ENCODE results near the gene CXCR6. TPM values are rescaled to one million over a fixed set of nuclear protein-coding genes. Genes with fewer than 3 reads are reported as not detected.

Gene CXCR6
- total RNA-seq, 1 donor from 2014 or later = not detected

- no peak for DNase-seq (ENCODE audit: low read depth, low spot score)
These were observed 24.9 kb downstream of the CXCR6 start for GRCh38 chr3:45968149-45968548.

DNA sequence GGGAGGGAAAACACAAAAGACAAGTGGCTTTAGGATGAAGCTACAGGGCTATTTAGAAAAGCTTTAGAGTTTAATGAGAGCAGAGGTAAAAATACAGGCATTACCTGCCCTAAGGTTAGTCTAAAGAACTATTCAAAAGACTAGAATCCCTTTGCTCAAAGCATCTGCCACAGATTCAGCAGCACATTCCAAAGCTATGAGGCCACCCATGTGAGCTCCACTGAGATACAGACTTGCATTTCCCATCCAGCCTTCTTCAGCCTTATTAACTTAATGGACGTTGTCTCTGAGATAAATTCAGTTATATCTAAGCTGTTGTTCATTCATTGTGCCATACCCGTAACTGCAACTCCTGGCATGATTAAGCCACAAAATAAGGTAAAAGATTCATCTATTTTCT is 25.4 kb downstream of the CXCR6 start:
- no peak for DNase-seq (ENCODE audit: low read depth, low spot score)

DNA sequence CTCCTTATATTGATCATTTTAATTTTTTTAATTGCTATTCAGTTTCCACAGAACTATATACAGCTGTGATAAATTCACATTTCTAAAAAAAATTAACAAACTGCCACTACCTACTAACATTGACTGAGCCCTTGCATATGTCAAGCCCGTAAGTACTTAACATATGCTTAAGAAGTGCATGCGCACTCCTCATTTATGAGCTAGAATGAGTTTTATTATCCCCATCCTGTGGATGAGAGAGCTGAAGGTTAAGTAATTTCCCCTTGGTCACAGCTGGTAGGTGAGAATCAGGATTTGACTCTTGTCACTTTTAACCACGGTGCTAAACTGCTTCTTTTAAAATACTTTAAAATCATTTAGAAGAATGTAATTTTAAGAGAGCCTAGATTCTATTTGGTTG is 25.9 kb downstream of the CXCR6 start:
- DNase-seq (ENCODE audit: low read depth, low spot score) = no peak

- no peak for DNase-seq (ENCODE audit: low read depth, low spot score)
These were observed 26.7 kb downstream of the CXCR6 start for GRCh38 chr3:45969953-45970352.

DNA sequence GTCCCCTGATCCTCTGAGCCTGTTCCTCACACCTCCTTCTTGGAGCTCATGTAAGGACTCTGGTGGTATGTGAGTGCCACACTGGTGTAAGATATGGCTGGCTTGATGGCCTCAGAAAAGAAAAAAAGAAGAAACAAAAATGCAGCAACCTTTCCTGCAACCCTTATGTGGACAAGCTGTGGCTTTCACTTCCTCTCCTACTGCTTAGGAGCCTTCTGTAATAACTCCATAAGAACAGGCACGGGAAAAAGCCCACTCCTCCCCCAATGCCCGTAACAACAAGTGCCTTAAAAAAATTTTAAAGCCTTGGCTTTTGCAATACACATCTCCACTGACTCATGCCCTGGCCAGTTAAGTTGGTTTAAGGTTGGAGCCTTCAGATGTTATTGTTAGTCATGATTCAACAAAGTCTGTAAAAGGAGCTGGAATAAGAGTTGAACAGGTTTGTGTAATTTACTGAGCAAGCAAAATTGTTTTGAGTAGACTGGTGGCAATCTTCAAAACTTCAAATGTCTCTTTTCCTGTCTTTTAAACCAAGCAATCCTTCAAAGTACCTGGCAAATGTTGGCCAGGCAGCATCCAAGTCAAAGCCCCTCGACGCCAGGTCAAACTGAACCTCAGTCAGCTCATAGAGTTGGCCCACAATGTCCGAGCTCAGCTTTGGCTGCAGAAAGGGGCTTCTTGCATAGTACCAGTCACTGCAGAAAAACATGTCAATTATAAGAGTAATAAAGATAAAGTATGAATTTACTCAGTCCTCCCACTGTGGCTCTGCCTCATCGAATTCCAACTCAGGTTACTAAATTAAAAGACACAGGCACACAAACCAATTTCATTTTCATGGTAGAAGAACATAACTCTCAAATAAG is 29.5 kb downstream of the CXCR6 start:
- DNase-seq (ENCODE audit: low read depth, low spot score) = no peak

- no peak for DNase-seq (ENCODE audit: low read depth, low spot score)
These were observed 31.4 kb downstream of the CXCR6 start for GRCh38 chr3:45974686-45975085.

- DNase-seq (ENCODE audit: low read depth, low spot score) = no peak
These were observed 32.4 kb downstream of the CXCR6 start for GRCh38 chr3:45975686-45976085.

DNA sequence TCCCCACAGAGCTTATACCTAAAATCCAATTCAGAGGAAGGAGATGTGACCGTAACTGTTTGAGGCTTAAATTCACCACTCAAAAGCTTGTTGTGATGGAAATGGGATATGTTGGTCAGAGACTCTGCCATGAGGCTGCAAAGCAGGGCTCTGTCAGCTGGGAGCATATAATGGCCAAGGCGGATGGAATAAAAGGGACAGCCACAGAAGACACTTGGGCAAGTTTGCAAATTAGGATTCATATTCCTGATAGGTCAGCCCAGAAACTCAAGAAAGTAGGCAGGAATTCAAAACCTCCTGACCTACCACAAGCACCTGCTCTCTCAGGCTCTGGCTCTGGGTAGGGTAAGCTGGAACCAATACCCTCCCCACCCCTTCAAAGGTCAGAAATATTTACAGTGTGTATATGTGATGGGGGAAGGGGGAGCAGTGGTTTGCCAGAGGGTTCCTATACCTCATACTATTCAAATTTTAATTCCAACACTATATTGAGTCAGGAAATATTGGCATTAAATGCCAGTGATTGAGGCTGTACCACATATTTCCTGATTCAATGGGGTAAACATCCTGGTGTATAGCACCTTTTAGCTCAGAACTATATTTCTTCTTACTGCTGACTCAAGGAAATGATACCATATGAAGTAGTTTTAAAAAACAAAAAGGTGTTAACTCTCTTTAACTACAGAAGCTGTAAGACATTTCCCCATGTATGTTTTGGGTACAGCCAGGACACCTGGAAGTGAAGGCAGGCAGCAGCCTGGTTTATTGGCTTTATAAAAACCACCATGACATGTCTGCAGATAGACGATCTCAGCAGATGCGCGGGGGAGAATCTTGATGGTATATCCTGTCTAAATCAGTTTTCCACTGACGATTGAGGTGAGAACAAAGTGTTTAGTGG is 33.2 kb downstream of the CXCR6 start:
- no peak for DNase-seq (ENCODE audit: low read depth, low spot score)

DNA sequence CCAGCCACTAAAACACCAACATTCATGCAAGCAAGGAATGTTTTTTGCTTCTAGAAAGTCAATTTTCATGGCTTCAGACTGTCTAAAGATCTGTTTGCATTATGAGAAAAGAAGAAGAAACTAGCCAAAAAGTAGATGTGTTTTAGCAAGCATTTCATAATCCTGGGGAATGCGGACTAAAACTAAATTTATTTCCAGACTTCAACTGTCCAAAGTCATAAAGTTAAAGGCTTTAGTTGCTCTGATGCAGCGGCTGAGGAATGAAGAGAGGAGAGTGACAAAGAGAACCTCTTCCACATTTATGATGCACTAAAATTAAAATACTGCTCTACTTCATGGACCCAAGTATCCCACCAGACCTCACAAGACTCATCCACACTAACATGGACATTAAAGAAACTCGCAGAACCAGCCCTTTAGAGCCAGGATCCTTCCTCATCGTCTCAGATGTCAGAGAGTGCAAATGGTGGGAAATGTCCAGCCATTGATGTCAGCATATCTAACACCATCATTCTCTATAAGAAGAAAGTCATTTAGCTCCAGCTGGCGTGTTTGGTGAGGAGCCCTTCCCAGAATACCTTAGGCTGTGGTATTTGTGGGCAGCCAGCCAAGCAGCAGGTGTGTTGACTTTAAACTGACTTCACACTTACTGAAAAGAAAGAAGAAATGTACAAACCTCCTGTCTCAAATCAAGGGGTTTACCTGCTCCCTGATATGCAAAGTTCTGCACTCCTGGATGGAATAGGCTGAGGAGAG is 34.9 kb downstream of the CXCR6 start:
- DNase-seq (ENCODE audit: low read depth, low spot score) = no peak

- DNase-seq (ENCODE audit: low read depth, low spot score) = no peak
These were observed 36.1 kb downstream of the CXCR6 start for GRCh38 chr3:45979378-45979777.

- no peak for DNase-seq (ENCODE audit: low read depth, low spot score)
These were observed 37.1 kb downstream of the CXCR6 start for GRCh38 chr3:45980229-45980813.

DNA sequence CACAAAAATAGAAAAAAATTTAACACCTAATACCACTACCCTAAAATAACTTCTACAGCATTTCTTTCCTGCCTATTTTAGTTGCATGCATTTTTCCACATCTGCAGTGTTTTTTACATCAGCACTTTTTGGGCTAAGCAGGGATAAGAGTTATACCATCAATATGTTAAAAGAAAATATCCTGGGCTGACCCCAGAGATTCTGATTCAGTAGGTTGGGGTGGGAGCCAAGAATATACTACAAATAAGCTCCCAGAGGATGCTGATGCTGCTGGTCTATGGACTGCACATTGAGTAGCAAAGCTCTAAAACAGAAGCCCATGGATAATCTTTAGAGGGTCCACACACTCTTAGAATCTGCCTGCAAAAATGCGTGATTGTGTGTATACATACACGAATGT is 37.6 kb downstream of the CXCR6 start:
- DNase-seq (ENCODE audit: low read depth, low spot score) = no peak

GRCh38 chr3:45981346-45982074 is 38.2 kb downstream of the CXCR6 start:
- DNase-seq (ENCODE audit: low read depth, low spot score) = no peak

DNA sequence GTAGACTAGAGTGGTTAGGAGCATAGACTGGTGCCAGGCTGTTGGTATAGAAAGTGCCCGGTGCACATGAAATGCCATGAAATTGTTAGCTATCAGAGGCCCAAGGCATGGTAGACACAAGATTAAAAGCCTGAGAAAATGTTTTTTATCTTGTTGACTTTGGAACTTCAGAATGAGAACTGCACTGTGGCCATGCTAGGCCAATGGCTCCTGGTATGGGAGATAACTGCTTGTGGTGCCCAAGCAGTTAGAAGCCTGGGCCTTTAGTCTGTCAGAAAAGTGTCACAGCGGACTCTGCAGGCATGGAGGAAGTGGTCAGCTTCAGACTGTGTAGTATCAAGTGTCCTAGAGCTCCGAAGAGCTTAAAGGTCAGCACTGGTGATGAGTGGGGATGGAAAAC is 40.5 kb downstream of the CXCR6 start:
- DNase-seq (ENCODE audit: low read depth, low spot score) = no peak

GRCh38 chr3:45984331-45985312 is 41.4 kb downstream of the CXCR6 start:
- no peak for DNase-seq (ENCODE audit: low read depth, low spot score)

DNA sequence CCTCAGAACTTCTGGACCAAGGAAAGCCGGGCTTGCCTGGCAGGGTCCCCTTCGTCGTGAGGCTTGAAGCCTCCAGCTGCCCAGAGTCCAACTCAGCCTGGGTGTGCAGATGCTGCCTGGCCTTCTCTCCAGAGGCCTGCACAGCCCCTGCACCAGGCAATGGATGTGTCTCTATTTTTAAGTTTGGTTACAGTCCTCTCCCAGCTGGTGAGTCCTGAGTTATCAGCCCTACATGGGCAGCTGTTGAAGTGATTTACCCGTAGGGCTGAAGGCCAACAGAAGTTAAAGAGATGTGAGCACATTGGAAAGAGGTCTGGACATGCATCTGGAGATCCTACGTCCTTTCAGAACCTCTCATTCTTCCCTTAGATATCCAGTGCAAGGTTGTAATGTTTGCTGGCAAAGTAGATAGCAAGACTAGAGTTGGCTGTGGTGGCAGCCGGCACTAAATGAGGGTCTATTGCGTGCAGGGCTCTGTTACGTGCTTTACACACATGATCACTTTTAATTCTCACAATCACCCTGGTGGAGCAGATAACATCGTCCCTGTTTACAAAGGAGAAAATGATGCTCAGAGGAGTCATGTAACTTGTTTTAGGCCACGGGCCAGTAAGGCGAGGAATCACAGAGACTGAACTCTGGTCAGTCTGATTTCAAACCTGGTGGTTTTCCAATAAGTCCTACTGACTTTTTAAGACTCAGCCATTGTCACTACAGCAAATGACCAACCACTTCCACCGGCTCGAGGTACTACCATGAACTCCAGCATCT is 42.5 kb downstream of the CXCR6 start:
- DNase-seq (ENCODE audit: low read depth, low spot score) = no peak

- DNase-seq (ENCODE audit: low read depth, low spot score) = peak; percentile 36
These were observed 43.2 kb downstream of the CXCR6 start for GRCh38 chr3:45986303-45986982.
